HG02973 (cell line): ENCODE data around the gene LIF.
"Not testable (repeated sequence)": the region's sequence is repeated elsewhere in the genome, so short reads cannot be mapped to it uniquely, and the experiment has no call there.

Experiments
- ATAC-seq: cut with Tn5 transposase; IDR thresholded peaks from one replicate; pipeline ENCODE4 v1.9.1; 2021; ENCODE audit warnings: moderate library complexity; ENCODE audit not compliant: unreplicated experiment

Gene LIF

GRCh38 chr22:30244641-30245040 lies 1.9 kb downstream of the LIF start:
- no peak for ATAC-seq

- ATAC-seq = no peak
Observed at GRCh38 chr22:30244066-30244465, 2.5 kb downstream of the LIF start.

DNA sequence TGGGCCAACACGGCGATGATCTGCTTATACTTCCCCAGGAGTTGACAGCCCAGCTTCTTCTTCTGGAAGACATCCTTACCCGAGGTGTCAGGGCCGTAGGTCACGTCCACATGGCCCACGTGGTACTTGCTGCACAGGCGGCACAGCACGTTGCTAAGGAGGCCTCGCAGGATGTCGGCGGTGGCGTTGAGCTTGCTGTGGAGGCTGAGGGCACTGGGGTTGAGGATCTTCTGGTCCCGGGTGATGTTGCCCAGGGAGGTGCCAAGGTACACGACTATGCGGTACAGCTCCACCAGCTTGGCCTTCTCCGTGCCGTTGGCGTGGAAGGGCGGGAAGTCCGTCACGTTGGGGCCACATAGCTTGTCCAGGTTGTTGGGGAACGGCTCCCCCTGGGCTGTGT lies 2.9 kb downstream of the LIF start:
- ATAC-seq = no peak

DNA sequence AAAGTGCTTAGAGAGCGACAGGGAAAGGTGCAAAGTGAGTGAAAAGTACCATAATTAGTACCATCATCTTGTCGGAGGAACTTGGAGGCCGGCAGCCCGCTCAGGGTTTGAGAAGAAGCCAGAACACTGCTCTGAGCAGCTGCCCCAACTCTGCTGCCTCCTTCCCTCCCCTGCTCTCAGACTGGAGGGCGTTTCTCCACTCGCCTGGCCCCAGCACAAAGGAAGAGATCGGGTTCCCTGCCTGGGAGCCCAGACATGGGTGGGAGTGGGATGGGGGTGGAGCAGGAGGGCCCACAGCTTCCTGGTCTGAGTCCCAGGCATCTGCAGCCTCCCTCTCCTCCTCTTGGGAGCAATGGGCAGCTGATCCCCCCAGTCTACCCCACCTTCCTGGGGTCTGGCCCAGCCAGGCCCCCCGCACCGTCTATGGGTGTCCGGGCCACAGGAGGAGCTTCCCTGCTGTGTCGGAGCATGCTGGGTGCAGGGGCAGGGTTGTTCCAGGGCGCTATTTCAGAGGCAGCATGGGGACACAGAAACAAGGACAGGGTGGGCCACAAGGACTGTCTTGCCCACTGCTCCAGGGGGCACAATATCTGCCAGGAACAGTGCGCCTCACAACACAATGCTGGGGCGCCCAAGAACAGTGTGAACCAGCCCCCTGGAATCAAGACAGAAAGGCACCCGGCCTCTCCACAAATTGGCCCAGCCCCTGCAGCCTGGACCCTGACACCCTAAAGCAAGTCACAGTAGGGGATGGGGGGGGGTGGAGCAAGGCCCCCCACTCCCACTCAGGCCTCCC lies 4.8 kb downstream of the LIF start:
- no peak for ATAC-seq

GRCh38 chr22:30240541-30241417 lies 5.8 kb downstream of the LIF start:
- no peak for ATAC-seq

GRCh38 chr22:30239488-30240405 lies 6.8 kb downstream of the LIF start:
- no peak for ATAC-seq

GRCh38 chr22:30238661-30239487 lies 7.7 kb downstream of the LIF start:
- ATAC-seq = no peak

- ATAC-seq = no peak
Observed at GRCh38 chr22:30238136-30238535, 8.4 kb downstream of the LIF start.

DNA sequence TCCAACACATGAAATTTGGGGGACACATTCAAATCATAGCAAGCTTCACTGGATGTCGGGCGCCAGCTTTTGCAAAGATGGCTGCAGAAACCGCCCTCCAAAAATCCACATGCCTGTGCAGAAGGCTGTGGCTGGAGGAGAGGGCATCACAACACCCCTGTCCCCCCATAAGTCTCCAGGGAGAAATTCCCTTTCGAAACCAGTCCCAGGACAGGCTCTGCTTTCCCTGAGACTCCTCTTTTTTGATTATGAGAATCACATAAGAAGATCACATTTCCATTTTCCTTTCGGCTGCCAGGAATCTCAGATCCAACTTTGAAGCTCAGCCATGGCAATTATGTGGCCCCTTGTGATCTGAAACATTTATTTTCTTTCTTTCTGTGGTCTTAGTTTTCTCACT lies 9.7 kb downstream of the LIF start:
- ATAC-seq = no peak

- no peak for ATAC-seq
Observed at GRCh38 chr22:30235687-30236170, 10.8 kb downstream of the LIF start.

DNA sequence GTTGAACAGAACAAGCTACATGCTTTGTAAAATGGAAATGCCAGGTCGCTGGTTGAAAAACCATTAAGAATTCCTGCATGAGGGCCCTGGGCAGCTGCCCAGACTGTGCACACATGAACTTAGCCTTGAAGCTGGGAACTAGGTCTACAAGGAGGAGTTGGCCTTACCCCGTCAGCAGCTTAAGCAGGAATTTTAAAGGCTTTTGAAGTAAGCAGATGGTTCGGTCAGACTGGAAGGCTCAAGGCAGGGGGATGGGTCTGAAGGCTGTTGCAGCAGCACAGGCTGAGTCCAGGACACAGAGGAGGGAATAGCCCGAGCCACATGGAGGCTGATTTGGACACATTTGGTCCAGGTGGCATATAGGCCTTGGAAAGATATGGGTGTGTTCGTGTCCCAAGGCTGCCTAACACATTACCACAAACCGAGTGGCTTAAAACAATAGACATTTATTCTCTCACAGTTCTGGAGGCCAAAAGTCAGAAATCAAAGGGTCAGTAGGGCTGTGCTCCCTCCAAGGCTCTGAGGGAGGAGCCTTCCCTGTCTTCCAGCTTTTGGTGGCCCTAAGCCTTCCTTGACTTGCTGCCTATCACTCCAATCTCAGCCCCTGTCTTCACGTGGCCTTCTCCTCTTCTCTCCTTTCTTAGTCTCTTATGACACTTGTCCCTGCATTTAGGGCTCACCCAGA lies 11.6 kb downstream of the LIF start:
- no peak for ATAC-seq

- ATAC-seq = not testable (repeated sequence)
Observed at GRCh38 chr22:30234325-30234724, 12.2 kb downstream of the LIF start.

DNA sequence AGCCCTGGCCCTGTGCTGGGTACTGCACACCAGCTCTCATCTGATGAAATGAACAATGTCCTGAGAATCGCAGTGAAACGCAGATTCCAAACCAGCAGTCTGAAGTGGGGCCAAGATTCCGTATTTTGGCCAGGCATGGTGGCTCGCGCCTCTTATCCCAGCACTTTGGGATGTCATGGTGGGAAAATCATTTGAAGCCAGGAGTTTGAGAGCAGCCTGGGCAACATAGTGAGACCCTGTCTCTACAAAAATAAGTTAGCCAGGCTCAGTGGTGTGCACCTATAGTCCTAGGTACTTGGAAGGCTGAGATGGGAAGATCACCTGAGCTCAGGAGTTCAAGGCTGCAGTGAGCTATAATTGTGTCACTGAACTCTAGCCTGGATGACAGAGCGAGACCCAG lies 13.0 kb downstream of the LIF start:
- ATAC-seq = no peak

DNA sequence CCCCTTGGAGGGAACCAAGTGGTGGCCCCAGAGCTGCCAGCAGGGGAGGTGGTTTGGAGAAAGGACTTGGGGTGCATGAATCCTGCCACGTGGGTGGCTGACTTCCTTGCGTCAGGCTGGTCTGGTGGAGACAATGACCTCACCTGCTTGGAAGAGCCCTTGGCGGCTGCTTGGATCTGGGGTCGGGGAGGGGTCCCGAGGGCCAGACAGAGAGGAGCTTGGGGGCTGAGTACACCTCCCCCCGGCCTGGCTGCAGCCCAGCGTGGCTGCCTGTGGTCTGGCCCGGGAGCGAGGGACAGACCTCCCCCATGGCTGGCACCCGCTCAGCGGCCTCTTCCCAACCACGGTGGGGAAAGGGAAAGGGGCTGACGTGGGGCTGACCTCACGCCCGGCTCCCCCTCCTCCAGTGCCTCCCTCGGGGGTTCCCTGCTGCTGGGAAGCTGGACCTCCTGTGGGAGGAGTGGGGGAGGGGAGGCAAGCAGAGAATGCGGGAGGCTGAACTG lies 13.8 kb downstream of the LIF start:
- no peak for ATAC-seq

DNA sequence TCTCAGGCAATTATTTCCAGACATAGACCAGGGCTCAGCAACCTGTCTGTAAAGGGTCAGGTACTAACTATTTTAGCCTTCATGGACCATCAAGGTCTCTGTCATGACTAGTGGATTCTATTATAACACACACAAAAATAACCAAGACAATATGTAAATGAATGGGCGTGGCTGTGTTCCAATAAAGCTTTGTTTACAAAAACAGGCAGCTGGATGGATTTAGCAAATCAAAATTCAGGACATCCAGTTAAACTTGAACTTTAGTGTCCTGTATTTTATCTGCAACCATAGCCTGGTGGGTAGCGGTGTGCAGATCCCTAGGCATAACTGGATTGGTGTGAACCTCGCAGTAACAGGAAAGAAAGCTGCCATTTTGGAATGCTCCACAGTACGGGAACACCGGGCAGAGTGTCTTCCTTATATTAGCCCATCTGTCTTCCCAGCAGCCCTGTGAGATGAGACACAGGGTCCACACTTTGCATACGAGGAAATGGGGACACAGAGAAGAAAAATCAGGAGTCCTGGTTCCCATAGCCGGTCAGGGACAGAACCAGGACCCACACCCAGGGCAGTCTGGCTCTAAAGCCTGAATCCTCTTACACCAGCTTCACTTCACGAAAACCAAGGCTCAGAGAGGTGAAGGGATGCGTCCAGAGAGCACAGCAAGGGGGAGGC lies 15.6 kb downstream of the LIF start:
- no peak for ATAC-seq

DNA sequence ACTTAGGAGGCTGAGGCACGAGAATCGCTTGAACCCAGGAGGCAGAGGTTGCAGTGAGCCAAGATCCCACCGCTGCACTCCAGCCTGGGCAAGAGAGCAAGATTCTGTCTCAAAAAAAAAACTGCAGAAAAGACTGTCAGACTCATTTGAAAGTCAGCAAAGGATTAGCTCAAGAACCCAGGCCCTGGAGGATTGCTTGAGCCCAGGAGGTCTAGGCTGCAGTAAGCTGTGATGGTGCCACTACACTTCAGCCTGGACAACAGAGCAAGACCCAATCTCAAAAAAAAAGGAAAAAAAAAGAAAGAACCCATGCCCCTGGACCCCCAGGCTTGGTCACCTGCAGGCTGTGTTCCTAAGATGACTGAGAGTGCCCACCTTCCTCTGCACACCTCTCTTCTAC lies 16.2 kb downstream of the LIF start:
- no peak for ATAC-seq

DNA sequence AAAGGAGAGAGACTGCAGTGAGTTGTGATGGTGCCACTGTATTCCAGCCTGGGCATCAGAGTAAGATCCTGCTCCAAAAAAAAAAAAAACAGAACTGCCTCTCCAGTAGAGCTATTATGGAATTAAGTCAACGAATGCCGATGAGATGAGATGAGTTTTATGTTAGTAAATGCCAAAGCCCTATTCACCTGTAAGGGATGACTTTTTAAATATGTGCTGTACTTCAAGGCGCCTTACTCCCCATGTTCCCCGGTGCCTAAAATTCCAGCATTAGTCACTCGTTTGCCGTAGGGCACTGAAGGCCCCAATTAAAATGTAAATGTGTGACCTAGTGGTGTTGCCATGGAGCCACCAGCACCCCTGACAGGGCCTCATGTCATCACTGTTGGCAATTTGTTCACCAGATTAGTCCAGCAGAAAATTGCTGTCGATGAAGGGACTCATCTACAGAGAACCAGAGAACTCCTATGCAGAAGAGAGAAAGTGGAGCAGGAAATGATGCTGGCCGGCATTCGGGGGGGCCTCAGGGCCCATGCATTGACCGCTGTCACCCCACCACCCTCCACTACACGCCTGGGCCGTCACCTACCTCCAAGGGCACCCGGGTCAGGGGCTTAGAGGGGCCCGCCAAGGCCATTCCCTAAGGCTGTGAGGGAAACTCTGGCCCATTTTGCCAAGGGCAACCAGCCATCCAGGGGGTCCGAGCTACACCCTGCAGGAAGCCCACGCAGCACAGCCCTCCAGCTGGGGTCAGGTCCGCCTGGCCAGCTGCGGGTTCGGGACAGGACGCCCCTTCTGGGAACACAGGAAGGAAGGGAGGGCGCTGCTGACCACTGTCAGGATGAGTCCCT lies 17.8 kb downstream of the LIF start:
- no peak for ATAC-seq
